K562 (cell line): ENCODE measurements around the gene TEDC1. TPM values are rescaled to one million over a fixed set of nuclear protein-coding genes. Genes with fewer than 3 reads are reported as not detected.

ENCODE experiments used
- ATAC-seq: fragments of 200-7000 bp; cut with Tn5 transposase; 3 replicates; pipeline ENCODE4 v1.9.1; 2020; ENCODE audit warnings: moderate library complexity
- BruUV-seq: library from RNA; stranded (reverse); fragments of 400-500 nt; replicated peaks from 2 replicates; lab custom pipeline; 2021; lab: Mats Ljungman, UMichigan
- CTCF ChIA-PET: fragments of 300-600 bp; formaldehyde crosslinking; extraction: SDS; loops from one replicate; lab custom pipeline; 2021; ENCODE audit warnings: low intra/inter-chr PET ratio; lab: Yijun Ruan, JAX
- POLR2A ChIA-PET: fragments of 300-600, 350-650 bp; sonication (Branson Sonifier 250); formaldehyde crosslinking; extraction: SDS; loops from one replicate; lab custom pipeline; 2021; ENCODE audit warnings: antibody characterized with exemption, inconsistent platforms; lab: Yijun Ruan, JAX
- DNase-seq, 4 experiments: peaks; one replicate each; pipeline versions ENCODE4 v3.0.0 to v3.0.0-alpha.2; 2011 to 2018; ENCODE audit warnings: low spot score in 3 of 4, mixed read lengths in 3 of 4; ENCODE audit errors: extremely low read depth in 1 of 4
- FAIRE-seq: peaks from 2 replicates; lab custom pipeline; 2011; peaks lifted over from hg19 to GRCh38; lab: Jason Lieb, UNC
- H2AFZ ChIP-seq: 2 replicates; pipeline ENCODE4 v1.6.0; 2011; ENCODE audit warnings: low read depth, low read length, control low read depth, inconsistent platforms
- H3K27ac ChIP-seq: fragments of 200-600 bp; 3 replicates; pipeline ENCODE4 v1.8.0; 2011; ENCODE audit warnings: low read depth, mild to moderate bottlenecking, control low read depth, inconsistent platforms, low read length, moderate library complexity, mixed read lengths; ENCODE audit errors: extremely low read depth
- H3K27me3 ChIP-seq, 2 experiments: fragments of 300-600 bp in 1 of 2; 2 replicates in 1 of 2; 3 replicates in 1 of 2; pipeline versions ENCODE4 v1.6.0 to v1.8.0; 2011; ENCODE audit warnings: inconsistent platforms in 2 of 2, low read length in 2 of 2, mild to moderate bottlenecking in 1 of 2, mixed read lengths in 1 of 2, moderate library complexity in 1 of 2; ENCODE audit not compliant: control insufficient read depth in 2 of 2, insufficient read depth in 2 of 2
- H3K36me3 ChIP-seq: fragments of 300-600 bp; 3 replicates; pipeline ENCODE4 v1.8.0; 2011; ENCODE audit warnings: mild to moderate bottlenecking, low read length, inconsistent platforms; ENCODE audit not compliant: control insufficient read depth, insufficient read depth
- H3K4me1 ChIP-seq, 2 experiments: fragments of 200-600 bp in 1 of 2; replicated peaks in 1 of 2; 2 replicates in 1 of 2; 3 replicates in 1 of 2; pipeline versions ENCODE4 v1.5.1 to v1.8.0; 2011; ENCODE audit warnings: inconsistent platforms in 2 of 2, low read length in 2 of 2, mild to moderate bottlenecking in 1 of 2, mixed read lengths in 1 of 2, moderate library complexity in 1 of 2; ENCODE audit not compliant: control insufficient read depth in 2 of 2, insufficient read depth in 2 of 2
- H3K4me2 ChIP-seq: 2 replicates; pipeline ENCODE4 v1.6.1; 2011; ENCODE audit warnings: low read length, control low read depth, inconsistent platforms, mixed read lengths; ENCODE audit not compliant: insufficient read depth
- H3K4me3 ChIP-seq: fragments of 200-600 bp; sonication (generic), shearing (Covaris generic); 2 replicates; pipeline ENCODE4 v1.5.1; 2016; ENCODE audit warnings: control low read depth, inconsistent platforms
- H3K79me2 ChIP-seq: fragments of 200-600 bp; 3 replicates; pipeline ENCODE4 v1.8.0; 2011; ENCODE audit warnings: low read length, inconsistent platforms; ENCODE audit not compliant: control insufficient read depth, insufficient read depth
- H3K9ac ChIP-seq, 2 experiments: 2 replicates each; pipeline versions ENCODE4 v1.6.0 to v1.6.1; 2011; ENCODE audit warnings: low read depth in 2 of 2, low read length in 2 of 2, control low read depth in 1 of 2, inconsistent platforms in 1 of 2, mild to moderate bottlenecking in 1 of 2, mixed read lengths in 1 of 2; ENCODE audit not compliant: insufficient read depth in 1 of 2
- H3K9me1 ChIP-seq: one replicate; pipeline ENCODE4 v1.6.0; 2011; ENCODE audit warnings: inconsistent platforms, mild to moderate bottlenecking, low read length, moderate library complexity; ENCODE audit not compliant: control insufficient read depth, insufficient read depth
- H3K9me3 ChIP-seq: replicated peaks from 2 replicates; pipeline ENCODE4 v1.5.1; 2011; ENCODE audit warnings: low read depth, low read length, inconsistent platforms; ENCODE audit not compliant: control insufficient read depth, insufficient read depth
- H4K20me1 ChIP-seq: replicated peaks from 2 replicates; pipeline ENCODE4 v1.6.1; 2011; ENCODE audit warnings: low read length, inconsistent platforms, mixed read lengths; ENCODE audit not compliant: control insufficient read depth, insufficient read depth
- BRF1 ChIP-seq: IDR thresholded peaks from 3 replicates; pipeline ENCODE4 v1.6.1; 2011; ENCODE audit warnings: borderline replicate concordance, mild to moderate bottlenecking; ENCODE audit not compliant: insufficient read length; ENCODE audit errors: extremely low read depth
- CHCHD3 ChIP-seq: fragments of 250-450 bp; sonication (Bioruptor Pico); IDR thresholded peaks from 2 replicates; pipeline ENCODE4 v2.1.2; 2022; ENCODE audit warnings: mild to moderate bottlenecking
- HLTF ChIP-seq: fragments of 450-650 bp; IDR thresholded peaks from 2 replicates; pipeline ENCODE4 v1.6.1; 2016
- LEF1 ChIP-seq: fragments of 450-650 bp; IDR thresholded peaks from 2 replicates; pipeline ENCODE4 v1.6.1; 2016; ENCODE audit warnings: mild to moderate bottlenecking
- NCOA2 ChIP-seq, 2 experiments: fragments of 450-650 bp; IDR thresholded peaks; 2 replicates each; pipeline ENCODE4 v1.6.1; 2018; ENCODE audit warnings: mild to moderate bottlenecking in 2 of 2, moderate library complexity in 1 of 2; ENCODE audit not compliant: partially characterized antibody in 2 of 2
- NCOA4 ChIP-seq: fragments of 450-650 bp; IDR thresholded peaks from 2 replicates; pipeline ENCODE4 v1.6.1; 2018; ENCODE audit warnings: mild to moderate bottlenecking; ENCODE audit not compliant: partially characterized antibody
- NR2C2 ChIP-seq, 2 experiments: fragments of 200-800 bp in 1 of 2; sonication (Bioruptor generic) in 1 of 2; sonication (generic) in 1 of 2; formaldehyde crosslinking in 1 of 2; IDR thresholded peaks; 2 replicates each; pipeline versions ENCODE4 v1.6.1 to v1.8.0; 2016 to 2022; ENCODE audit warnings: mild to moderate bottlenecking in 1 of 2, missing compliant biosample characterization in 1 of 2, missing genetic modification characterization in 1 of 2, missing genetic modification reagents in 1 of 2
- PHF20 ChIP-seq: fragments of 450-650 bp; IDR thresholded peaks from 2 replicates; pipeline ENCODE4 v1.6.1; 2018; ENCODE audit not compliant: partially characterized antibody
- RAD51 ChIP-seq: fragments of 450-650 bp; IDR thresholded peaks from 2 replicates; pipeline ENCODE4 v1.7.1; 2016; ENCODE audit warnings: low read depth, mild to moderate bottlenecking, borderline replicate concordance
- REST ChIP-seq, 2 experiments: fragments of 450-650 bp; formaldehyde crosslinking in 1 of 2; IDR thresholded peaks; 2 replicates each; pipeline versions ENCODE4 v1.4.0 to v1.6.1; 2014 to 2020; ENCODE audit warnings: mild to moderate bottlenecking in 2 of 2, borderline replicate concordance in 1 of 2, low read depth in 1 of 2
- SAFB ChIP-seq: fragments of 200-400 bp; formaldehyde crosslinking; IDR thresholded peaks from 2 replicates; pipeline ENCODE4 v1.6.1; 2017; ENCODE audit warnings: low read depth, low read length, borderline replicate concordance
- ZNF408 ChIP-seq: fragments of 250-450 bp; sonication (Bioruptor Pico); IDR thresholded peaks from 2 replicates; pipeline ENCODE4 v1.4.0; 2020; ENCODE audit warnings: low read depth, mild to moderate bottlenecking, moderate library complexity
- ZNF551 ChIP-seq: fragments of 250-450 bp; sonication (Bioruptor Pico); IDR thresholded peaks from 2 replicates; pipeline ENCODE4 v1.5.0; 2021; ENCODE audit warnings: mild to moderate bottlenecking, moderate library complexity
- WGBS: fragments of 100-300 bp; shearing (Covaris generic); methylation state at CpG from one replicate; pipeline ENCODE4 v1.1.6; 2016; ENCODE audit warnings: low coverage, mixed read lengths; ENCODE audit not compliant: insufficient coverage; ENCODE audit errors: missing lambda C conversion rate; 5-methylcytosine and 5-hydroxymethylcytosine counted together
- in situ Hi-C: fragments of 300-500 bp; cut with MboI; formaldehyde crosslinking; loops from 4 replicates; pipeline ENCODE4 v1.15.0; 2018; ENCODE audit warnings: inconsistent platforms, mixed read lengths
- intact Hi-C: fragments of 100-400 bp; cut with micrococcal nuclease; formaldehyde crosslinking; loops from 2 replicates; pipeline ENCODE4 v1.14.2; 2022
- polyA plus RNA-seq, 8 experiments: library from polyadenylated mRNA; depleted of rRNA in 4 of 8; stranded (reverse) in 5 of 8; unstranded in 3 of 8; fragments of >200 nt; fragmentation: Nextera tagmentation in 2 of 8; fragmentation: Illumina TruSeq in 1 of 8; extraction: Ambion mirVana in 2 of 8; extraction: Trizol in 1 of 8; gene quantifications; 2 replicates each; pipeline versions ENCODE4 v1.2.1 to v1.2.3, GENCODE V29; 2011 to 2014; ENCODE audit warnings: inconsistent platforms in 1 of 8, missing spikeins in 1 of 8
- total RNA-seq, 7 experiments: library from RNA; depleted of rRNA in 6 of 7; stranded (reverse); fragments of >200 nt in 6 of 7; fragmentation: Illumina TruSeq in 2 of 7; extraction: Trizol in 2 of 7; gene quantifications; 2 replicates each; pipeline versions ENCODE4 v1.2.1 to v1.2.3, GENCODE V29; 2011 to 2021; ENCODE audit warnings: low replicate concordance in 1 of 7

TEDC1 gene
- total and polyA plus RNA-seq, 9 of the 15 experiments (the other 6 are each of a cell fraction or from before 2014, with no cell fraction given): 0.21 to 28.3 (median 5.9) TPM

- no peak for FAIRE-seq
- peaks cover 0 to 22% of the 10 kb centered on the region in 2 experiments; a peak in 2 of 5 replicates for H3K4me1 ChIP-seq
- peaks cover 12 to 32% of the 10 kb centered on the region in 2 experiments for H3K27me3 ChIP-seq
- no peaks in the 10 kb centered on the region for H3K9me3 ChIP-seq
- no peak overlapping the region for H3K27ac ChIP-seq
- no peak overlapping the region for H3K4me2 ChIP-seq
- WGBS: 24% methylated on average over 13 of the region's 29 CpGs
- BruUV-seq: no TSS peak
- no peak overlapping the region for H2AFZ ChIP-seq
- no peaks in the 10 kb centered on the region for H3K79me2 ChIP-seq
- H3K9me1 ChIP-seq: no peaks in the 10 kb centered on the region
- H3K36me3 ChIP-seq: no peaks in the 10 kb centered on the region
- no peak overlapping the region for H3K9ac ChIP-seq
- CTCF ChIA-PET: no interaction called here
- POLR2A ChIA-PET: interaction anchor here (0.6 to 1.0 kb wide), 2 partner anchors 10 to 595 kb away, joined by 3 to 5 read pairs; no protein-coding TSS in a partner anchor
- no peak for DNase-seq
- 0 out of 3 replicates have a peak, but pooled peaks have one; percentile 18 for ATAC-seq
- TF ChIP-seq ZNF408 (CRISPR knock-in tag) (no peak), RAD51 (no peak), HLTF (no peak), BRF1 (no peak), PHF20 (no peak), NCOA4 (no peak), ZNF551 (CRISPR knock-in tag) (no peak), REST (IDR thresholded peaks at IDR 0.05; ENCODE audit: borderline replicate concordance) (no peak), REST (CRISPR knock-in tag; IDR thresholded peaks at IDR 0.05; ENCODE audit: low read depth) (no peak), LEF1 (no peak), SAFB (no peak), CHCHD3 (no peak), NCOA2 (IDR thresholded peaks at IDR 0.05; ENCODE audit: partially characterized antibody in 2 of 2) (no peak), NR2C2 (CRISPR knock-in tag; IDR thresholded peaks at IDR 0.05) (no peak), NR2C2 (tag; IDR thresholded peaks at IDR 0.05) (no peak)
- H4K20me1 ChIP-seq: no peaks in the 10 kb centered on the region
- H3K4me3 ChIP-seq: no peak overlapping the region
- in situ Hi-C loops: no loop called here
- intact Hi-C loops: no loop called here
Measured at GRCh38 chr14:105503935-105504692, 13.1 kb downstream of the TEDC1 start.
